AG04450 (cell line): ENCODE results near the gene OPN1MW. TPM values are rescaled to one million over a fixed set of nuclear protein-coding genes. Genes with fewer than 3 reads are reported as not detected.
"Not testable (repeated sequence)": the region's sequence is repeated elsewhere in the genome, so short reads cannot be mapped to it uniquely, and the experiment has no call there.

Experiments used
- CTCF ChIA-PET: fragments of 300-600, 350-600 bp; formaldehyde crosslinking; extraction: SDS; loops from one replicate; lab custom pipeline; 2022; ENCODE audit warnings: antibody characterized with exemption, inconsistent platforms; lab: Charles Lee
- POLR2A ChIA-PET: fragments of 350-600 bp; formaldehyde crosslinking; extraction: SDS; loops from one replicate; lab custom pipeline; 2021; ENCODE audit warnings: antibody characterized with exemption, inconsistent platforms; lab: Yijun Ruan, JAX
- DNase-seq: peaks from one replicate; pipeline ENCODE4 v3.0.0-alpha.2; 2011; ENCODE audit warnings: low read depth, low spot score
- H3K27ac ChIP-seq: one replicate; pipeline ENCODE4 v1.5.1; 2012; ENCODE audit warnings: low read depth, low read length, control low read depth
- H3K27me3 ChIP-seq: one replicate; pipeline ENCODE4 v1.6.0; 2012; ENCODE audit warnings: low read length; ENCODE audit not compliant: control insufficient read depth, insufficient read depth
- H3K4me3 ChIP-seq: 2 replicates; pipeline ENCODE4 v1.5.1; 2011; ENCODE audit warnings: mild to moderate bottlenecking, low read depth, low read length, control low read depth
- H3K9me3 ChIP-seq: 2 replicates; pipeline ENCODE4 v1.5.1; 2012; ENCODE audit warnings: low read length; ENCODE audit not compliant: control insufficient read depth, insufficient read depth
- polyA plus RNA-seq: library from polyadenylated mRNA; depleted of rRNA; stranded (reverse); fragments of >200 nt; gene quantifications from 2 replicates; pipeline ENCODE4 v1.2.3, GENCODE V29; 2011; rRNA removed

The OPN1MW gene
- polyA plus RNA-seq, 1 experiment, result not detected

DNA sequence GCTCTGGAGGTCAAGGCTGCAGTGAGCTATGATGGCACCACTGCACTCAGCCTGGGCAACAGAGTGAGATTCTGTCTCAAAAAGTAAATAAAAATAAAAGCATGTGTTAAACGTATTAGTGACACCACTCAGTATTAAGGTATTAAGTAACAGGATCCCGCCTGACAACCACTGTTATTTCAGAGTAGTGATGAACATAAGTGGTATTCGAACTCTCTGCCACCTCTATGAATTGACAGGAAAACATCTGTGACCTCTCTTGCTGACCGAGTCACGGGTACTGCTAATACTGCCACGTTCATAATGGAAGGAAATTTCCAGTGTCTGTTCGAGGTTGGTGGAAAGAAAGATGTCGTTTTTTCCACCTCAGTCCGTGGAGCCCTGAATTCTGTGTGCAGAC lies 44.3 kb downstream of the OPN1MW start:
- H3K27ac ChIP-seq, H3K27me3 ChIP-seq, DNase-seq, CTCF ChIA-PET, POLR2A ChIA-PET, H3K4me3 ChIP-seq, H3K9me3 ChIP-seq: not testable (repeated sequence)

- H3K4me3 ChIP-seq, H3K9me3 ChIP-seq, DNase-seq, POLR2A ChIA-PET, H3K27me3 ChIP-seq, H3K27ac ChIP-seq, CTCF ChIA-PET: not testable (repeated sequence)
Observed at GRCh38 chrX:154231443-154231842, 49.0 kb downstream of the OPN1MW start.

DNA sequence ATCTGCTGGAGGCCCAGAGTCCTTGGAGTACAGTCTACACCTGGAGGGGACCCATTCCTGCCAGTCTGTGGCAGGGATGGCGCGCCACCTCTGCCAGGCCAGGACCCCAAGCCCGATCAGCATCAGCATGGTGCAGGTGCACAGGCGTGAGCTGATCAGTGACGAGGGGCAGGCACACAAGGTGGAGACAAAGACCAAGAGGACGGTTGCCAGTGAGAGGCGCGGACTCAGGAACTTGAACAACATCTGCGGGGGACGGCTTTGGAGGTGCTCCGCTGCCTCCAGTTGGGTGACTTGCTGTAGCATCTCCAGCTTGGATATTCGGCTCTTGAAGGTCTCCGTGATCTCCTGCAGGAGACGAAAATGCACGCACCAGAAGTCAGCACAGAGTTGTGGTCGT lies 51.2 kb downstream of the OPN1MW start:
- H3K27ac ChIP-seq, POLR2A ChIA-PET, H3K9me3 ChIP-seq, CTCF ChIA-PET, H3K4me3 ChIP-seq, H3K27me3 ChIP-seq, DNase-seq: not testable (repeated sequence)

DNA sequence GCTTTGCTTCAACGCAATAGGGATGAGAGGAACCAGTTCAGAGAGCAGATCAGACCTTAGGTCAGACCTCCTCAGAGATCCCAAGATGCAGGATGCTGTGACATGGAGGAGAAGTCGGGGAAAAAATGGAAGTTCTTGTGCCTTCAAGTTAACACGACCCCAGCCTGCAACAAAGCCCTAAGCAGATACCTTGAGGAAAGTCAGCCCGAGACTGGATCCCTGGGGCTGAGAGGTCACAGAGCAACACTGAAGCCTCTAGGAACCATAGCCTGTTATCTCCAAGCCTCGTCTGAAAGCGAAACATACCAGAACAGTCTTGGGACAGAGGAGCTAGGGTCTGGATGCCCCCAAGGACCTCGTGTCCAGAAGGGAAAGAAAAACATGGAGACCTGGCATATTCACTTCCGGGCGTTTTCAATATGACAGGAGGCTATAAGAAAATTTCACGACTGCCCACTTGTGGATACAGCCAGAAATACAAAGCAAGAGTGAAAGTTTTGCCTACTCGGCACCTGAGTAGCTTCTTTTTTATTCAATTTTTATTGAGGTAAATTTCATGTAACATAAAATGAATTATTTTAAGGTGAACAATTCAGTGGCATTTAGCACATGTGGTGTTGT lies 56.7 kb downstream of the OPN1MW start:
- H3K4me3 ChIP-seq, POLR2A ChIA-PET, DNase-seq, H3K27me3 ChIP-seq, H3K9me3 ChIP-seq, H3K27ac ChIP-seq: not testable (repeated sequence)
- CTCF ChIA-PET, result interaction anchor here (0.6 kb wide), 1 partner anchor 579 kb away, joined by 3 read pairs; no protein-coding TSS in a partner anchor

DNA sequence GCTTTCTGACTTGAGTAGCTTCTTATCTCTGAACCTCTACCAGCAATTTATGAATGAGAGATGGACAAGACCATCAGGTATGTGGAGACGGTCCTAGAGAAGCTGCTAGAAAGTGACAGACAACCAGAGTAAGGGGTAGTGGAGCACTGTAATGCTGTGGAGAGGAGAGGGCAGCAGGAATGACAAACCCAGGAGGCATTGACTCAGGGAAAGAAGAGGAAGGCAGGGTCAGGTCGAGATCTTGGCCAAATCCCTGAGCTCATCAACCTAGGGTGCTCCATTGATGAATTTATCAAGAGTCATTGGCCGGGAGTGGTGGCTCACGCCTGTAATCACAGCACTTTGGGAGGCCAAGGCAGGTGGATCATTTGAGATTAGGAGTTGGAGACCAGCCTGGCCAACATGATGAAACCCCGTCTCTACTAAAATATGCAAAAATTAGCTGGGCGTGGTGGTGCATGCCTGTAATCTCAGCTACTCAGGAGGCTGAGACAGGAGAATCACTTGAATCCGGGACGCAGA lies 57.6 kb downstream of the OPN1MW start:
- H3K4me3 ChIP-seq, H3K27ac ChIP-seq, H3K9me3 ChIP-seq, DNase-seq, H3K27me3 ChIP-seq, POLR2A ChIA-PET: not testable (repeated sequence)
- CTCF ChIA-PET, result interaction anchor here (0.6 to 1.0 kb wide), 2 partner anchors 68 to 578 kb away, joined by 3 read pairs; no protein-coding TSS in a partner anchor

Other genes with a start within 250 kb of the OPN1MW start
- 42.9 and 63.4 TPM in 2 replicates for gene NAA10, start 247.6 kb upstream of the OPN1MW start, polyA plus RNA-seq
- 0.14 and 0.16 TPM in 2 replicates for gene RENBP, start 238.0 kb upstream of the OPN1MW start, polyA plus RNA-seq
- gene HCFC1, start 210.8 kb upstream of the OPN1MW start, polyA plus RNA-seq, result 2.7 and 5.8 TPM in 2 replicates
- 3.2 and 3.9 TPM in 2 replicates for gene TMEM187, start 209.8 kb upstream of the OPN1MW start, polyA plus RNA-seq
- gene IRAK1, start 162.7 kb upstream of the OPN1MW start, polyA plus RNA-seq, result 31.6 and 36.7 TPM in 2 replicates
- 12.4 and 12.8 TPM in 2 replicates for gene MECP2, start 84.9 kb upstream of the OPN1MW start, polyA plus RNA-seq
- not detected in 2 replicates for gene OPN1LW, start 38.4 kb upstream of the OPN1MW start, polyA plus RNA-seq
- not detected in 2 replicates for gene OPN1MW2, start 37.2 kb downstream of the OPN1MW start, polyA plus RNA-seq
- not detected in 2 replicates for gene OPN1MW3, start 75.0 kb downstream of the OPN1MW start, polyA plus RNA-seq
- not detected in 2 replicates for gene TEX28, start 112.5 kb downstream of the OPN1MW start, polyA plus RNA-seq
- not detected in 2 replicates for gene TKTL1, start 113.2 kb downstream of the OPN1MW start, polyA plus RNA-seq
- 605 and 863 TPM in 2 replicates for gene FLNA, start 192.0 kb downstream of the OPN1MW start, polyA plus RNA-seq
- 30.2 and 30.8 TPM in 2 replicates for gene EMD, start 196.7 kb downstream of the OPN1MW start, polyA plus RNA-seq
- gene RPL10, start 215.8 kb downstream of the OPN1MW start, polyA plus RNA-seq, result 3,912 and 4,828 TPM in 2 replicates
- gene DNASE1L1, start 226.7 kb downstream of the OPN1MW start, polyA plus RNA-seq, result 25.7 and 36.6 TPM in 2 replicates
- gene TAFAZZIN, start 228.9 kb downstream of the OPN1MW start, polyA plus RNA-seq, result 13.0 and 15.3 TPM in 2 replicates
- gene ATP6AP1, start 246.1 kb downstream of the OPN1MW start, polyA plus RNA-seq, result 65.0 and 79.7 TPM in 2 replicates